GM19395 (cell line): ENCODE measurements around the gene RRAS2.
A peak's percentile ranks its signal among the peaks of the same experiment; 100 is the strongest.
"Not testable (repeated sequence)": the region's sequence is repeated elsewhere in the genome, so short reads cannot be mapped to it uniquely, and the experiment has no call there.

Experiments used
- ATAC-seq: cut with Tn5 transposase; IDR thresholded peaks from one replicate; pipeline ENCODE4 v1.9.1; 2021; ENCODE audit warnings: mild to moderate bottlenecking, moderate library complexity; ENCODE audit not compliant: unreplicated experiment

Gene RRAS2

DNA sequence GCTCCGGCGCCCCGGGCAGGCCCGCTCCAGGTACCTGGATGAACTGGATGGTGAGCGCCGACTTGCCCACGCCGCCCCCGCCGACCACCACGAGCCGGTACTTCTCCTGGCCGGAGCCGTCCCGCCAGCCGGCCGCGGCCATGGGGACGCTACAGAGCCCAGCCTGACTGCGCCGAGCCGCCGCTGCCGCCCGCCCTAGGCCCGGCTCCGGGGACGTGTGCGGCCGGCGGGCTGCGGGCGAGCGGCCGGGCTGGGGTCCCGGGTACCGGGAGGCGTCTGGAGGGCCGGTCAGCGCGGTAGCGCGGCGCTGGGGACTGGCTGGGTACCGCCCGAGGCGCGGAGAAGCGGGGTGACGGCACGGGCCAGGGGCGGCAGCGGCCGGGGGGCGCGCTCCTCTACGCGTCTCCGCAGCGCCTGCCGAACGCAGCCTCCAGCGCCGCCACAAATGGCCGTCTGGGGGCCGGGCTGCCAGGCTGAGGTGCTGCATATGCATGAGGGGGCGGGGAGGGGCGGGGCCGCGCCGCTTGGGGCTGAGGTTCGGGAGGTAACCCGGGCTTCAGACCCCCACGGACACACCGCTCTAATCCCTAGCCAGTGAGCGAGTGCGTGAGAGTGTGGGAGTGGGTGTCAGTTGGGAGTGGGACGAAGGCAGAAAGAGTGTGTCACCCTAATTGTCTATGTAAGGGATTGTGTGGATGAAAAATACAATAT lies at the start of gene RRAS2:
Gene RRAS2, minus strand, starts transcription at position 455 of the 711 bp plus-strand sequence. Its CDS starts 313 bp downstream, at position 142.
- ATAC-seq: peak; percentile 87

GRCh38 chr11:14408612-14409011 lies 49.6 kb upstream of the RRAS2 start:
- ATAC-seq: no peak

DNA sequence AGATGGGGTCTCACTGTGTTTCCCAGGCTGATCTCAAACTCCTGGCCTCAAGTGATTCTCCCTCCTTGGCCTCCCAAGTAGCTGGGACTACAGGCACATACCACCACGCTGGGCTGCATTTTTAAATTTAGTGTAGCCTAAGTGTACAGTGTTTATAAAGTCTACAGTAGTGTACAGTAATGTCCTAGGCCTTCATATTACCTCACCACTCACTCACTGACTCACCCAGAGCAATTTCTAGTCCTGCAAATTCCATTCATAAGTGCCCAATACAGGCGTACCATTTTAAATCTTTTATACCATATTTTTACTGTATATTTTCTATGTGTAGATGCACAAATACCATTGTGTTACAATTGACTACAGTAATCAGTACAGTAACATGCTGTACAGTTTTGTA lies 47.1 kb upstream of the RRAS2 start:
- not testable (repeated sequence) for ATAC-seq

DNA sequence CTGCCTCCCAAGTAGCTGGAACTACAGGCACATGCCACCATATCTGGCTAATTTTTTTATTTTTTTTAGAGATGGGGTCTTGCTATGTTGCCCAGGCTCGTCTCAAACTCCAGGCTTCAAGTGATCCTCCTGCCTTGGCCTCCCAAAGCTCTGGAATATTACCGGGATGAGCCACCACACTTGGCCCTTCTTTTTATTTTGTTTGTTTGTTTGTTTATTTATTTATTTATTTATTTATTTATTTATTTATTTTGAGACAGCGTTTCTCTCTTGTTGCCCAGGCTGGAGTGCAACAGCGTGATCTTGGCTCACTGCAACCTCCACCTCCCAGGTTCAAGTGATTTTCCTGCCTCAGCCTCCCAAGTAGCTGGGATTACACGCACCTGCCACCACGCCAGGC lies 44.5 kb upstream of the RRAS2 start:
- not testable (repeated sequence) for ATAC-seq

- ATAC-seq: no peak
Measured at GRCh38 chr11:14399087-14399486, 40.1 kb upstream of the RRAS2 start.

DNA sequence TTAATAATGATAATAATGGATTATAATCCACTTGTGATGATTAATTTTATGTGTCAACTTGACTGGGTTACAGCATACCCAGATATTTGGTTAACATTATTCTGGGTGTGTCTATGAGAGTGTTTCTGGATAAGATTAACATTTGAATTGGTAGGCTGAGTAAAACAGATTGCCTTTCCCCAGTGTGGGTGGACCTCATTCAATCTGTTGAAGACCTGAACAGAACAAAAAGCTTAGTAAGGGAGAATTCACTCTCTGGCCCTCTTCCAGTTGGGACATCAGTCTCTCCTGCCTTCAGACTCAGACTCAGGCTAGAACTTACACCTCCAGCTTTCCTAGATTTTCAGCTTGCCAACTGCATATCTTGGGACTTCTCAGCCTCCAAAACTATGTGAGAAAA lies 37.3 kb upstream of the RRAS2 start:
- no peak for ATAC-seq

GRCh38 chr11:14393889-14394288 lies 34.9 kb upstream of the RRAS2 start:
- ATAC-seq: no peak

DNA sequence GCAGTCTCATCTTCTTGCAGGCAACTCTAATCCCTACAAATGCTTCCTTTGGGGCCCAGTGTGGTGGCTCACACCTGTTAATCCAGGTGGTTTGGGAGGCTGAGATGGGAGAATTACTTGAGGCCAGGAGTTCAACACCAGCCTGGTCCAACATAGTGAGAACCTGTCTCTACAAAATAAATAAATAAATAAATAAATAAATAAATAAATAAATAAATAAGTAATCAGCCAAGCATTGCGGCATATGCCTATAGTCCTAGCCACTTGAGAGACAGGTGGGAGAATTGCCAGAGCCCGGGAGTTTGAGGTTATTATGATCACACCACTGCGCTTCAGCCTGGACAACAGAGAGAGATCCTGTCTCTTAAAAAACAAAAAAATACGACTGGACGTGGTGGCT lies 34.1 kb upstream of the RRAS2 start:
- no peak for ATAC-seq

DNA sequence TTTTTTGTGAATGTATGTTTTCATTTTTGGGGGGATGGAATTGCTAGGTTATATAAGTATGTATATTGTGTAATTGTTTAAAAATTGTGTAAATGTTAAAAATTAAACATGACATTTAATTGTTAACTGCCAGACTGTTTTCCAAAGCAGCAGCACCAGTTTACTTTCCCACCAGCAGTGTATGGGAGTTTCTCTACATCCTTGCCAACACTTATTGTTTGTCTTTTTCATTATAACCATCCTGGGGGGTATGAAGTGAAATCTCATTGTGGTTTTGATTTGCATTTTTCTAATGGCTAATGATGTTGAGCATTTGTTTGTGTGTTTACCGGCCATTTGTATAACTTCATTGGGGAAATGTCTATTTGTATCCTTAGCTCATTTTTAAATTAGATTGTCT lies 31.7 kb upstream of the RRAS2 start:
- ATAC-seq: no peak

- no peak for ATAC-seq
Measured at GRCh38 chr11:14388352-14388751, 29.4 kb upstream of the RRAS2 start.

DNA sequence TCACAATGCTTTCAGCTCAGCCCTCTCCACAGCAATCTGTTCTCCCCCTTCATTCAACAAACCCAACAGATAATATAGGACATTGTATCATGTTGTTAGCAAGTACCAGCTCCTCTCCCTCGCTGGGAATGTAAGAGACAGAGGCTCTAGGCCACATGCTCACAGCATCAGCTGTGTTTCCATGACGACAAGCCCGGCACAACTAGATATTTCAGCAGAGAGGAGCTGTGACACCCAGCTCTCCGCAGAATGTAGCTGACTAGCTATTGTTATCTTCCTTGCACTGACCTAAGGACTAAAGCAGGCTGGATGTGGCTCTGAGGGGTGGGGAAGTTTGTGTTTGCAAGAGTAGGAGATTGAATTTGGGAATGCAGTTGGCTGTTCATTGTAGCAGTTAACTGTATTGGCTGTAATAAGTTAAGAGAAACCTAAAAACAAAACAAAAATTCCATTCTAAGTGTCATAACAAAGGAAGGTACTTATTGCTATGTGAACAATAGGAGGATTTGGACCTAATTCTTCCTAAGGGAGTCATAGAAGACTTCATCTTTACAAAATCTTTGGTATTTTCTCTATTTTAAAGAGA lies 28.0 kb upstream of the RRAS2 start:
- no peak for ATAC-seq

- ATAC-seq: no peak
Measured at GRCh38 chr11:14386081-14386480, 27.1 kb upstream of the RRAS2 start.

GRCh38 chr11:14384338-14384737 lies 25.4 kb upstream of the RRAS2 start:
- ATAC-seq: no peak

GRCh38 chr11:14381968-14382367 lies 23.0 kb upstream of the RRAS2 start:
- ATAC-seq: no peak

DNA sequence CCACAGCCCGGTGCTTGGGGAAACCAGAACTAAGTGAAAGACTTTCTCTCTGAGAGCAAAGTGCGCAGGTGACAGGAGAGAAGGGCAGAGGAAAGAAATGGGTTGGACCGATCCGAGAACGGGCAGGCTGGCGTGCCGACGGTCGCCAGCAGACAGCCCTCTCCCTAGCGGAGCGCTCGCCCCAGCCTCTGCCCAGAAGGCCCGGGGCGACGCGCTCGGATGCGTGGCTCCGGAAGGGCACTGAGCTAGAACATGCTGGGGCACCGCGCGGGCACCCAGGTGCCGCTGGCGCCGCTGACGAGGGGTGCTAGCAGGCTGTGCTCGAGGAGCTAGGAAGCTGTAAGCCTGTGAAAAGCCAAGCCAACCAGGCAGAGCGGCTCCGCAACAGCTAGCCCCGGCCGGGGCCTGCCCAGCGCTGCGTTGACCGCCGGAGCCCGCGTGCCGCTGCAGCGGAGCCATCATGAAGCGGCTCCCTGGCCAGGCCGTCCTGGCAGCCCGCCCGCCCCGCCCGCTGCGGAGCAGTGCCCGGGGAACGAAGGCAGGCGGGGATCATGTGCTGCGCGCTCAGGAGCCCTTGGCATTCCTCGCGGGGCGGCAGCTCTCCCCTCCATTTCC lies 22.1 kb upstream of the RRAS2 start:
- ATAC-seq: peak; percentile 78

DNA sequence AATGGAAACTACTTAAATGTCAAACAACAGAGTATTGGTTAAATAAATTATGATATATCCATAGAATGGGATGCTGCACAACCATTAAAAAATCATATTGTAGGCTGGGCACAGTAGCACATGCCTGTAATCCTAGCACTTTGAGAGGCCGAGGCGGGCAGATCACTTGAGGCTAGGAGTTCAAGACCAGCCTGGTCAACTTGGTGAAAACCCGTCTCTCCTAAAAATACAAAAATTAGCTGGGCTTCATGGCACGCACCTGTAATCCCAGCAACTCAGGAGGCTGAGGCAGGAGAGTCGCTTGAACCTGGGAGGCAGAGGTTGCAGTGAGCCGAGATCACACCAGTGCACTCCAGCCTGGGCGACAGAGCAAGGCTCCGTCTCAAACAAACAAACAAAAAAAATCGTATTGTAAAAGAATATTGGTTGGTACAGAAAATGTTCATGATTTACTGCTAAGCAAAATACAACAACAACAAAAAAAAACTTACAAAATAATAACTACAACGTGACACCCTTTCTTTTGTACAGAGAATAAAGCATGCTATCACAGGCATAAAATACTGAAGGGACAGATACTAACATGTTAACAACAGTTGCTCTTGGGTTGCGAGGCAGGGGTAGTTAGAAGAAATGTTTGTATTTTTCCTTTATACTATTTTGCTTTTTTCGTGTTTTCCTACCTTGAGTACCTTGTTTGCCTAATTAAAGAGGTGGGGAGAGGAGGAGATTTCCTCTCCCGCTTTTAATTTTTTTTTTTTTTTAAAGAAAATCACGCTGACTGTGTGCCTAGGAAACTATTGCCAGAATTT lies 21.3 kb upstream of the RRAS2 start:
- ATAC-seq: no peak

- ATAC-seq: no peak
Measured at GRCh38 chr11:14378171-14378570, 19.2 kb upstream of the RRAS2 start.

- no peak for ATAC-seq
Measured at GRCh38 chr11:14376920-14377319, 17.9 kb upstream of the RRAS2 start.

DNA sequence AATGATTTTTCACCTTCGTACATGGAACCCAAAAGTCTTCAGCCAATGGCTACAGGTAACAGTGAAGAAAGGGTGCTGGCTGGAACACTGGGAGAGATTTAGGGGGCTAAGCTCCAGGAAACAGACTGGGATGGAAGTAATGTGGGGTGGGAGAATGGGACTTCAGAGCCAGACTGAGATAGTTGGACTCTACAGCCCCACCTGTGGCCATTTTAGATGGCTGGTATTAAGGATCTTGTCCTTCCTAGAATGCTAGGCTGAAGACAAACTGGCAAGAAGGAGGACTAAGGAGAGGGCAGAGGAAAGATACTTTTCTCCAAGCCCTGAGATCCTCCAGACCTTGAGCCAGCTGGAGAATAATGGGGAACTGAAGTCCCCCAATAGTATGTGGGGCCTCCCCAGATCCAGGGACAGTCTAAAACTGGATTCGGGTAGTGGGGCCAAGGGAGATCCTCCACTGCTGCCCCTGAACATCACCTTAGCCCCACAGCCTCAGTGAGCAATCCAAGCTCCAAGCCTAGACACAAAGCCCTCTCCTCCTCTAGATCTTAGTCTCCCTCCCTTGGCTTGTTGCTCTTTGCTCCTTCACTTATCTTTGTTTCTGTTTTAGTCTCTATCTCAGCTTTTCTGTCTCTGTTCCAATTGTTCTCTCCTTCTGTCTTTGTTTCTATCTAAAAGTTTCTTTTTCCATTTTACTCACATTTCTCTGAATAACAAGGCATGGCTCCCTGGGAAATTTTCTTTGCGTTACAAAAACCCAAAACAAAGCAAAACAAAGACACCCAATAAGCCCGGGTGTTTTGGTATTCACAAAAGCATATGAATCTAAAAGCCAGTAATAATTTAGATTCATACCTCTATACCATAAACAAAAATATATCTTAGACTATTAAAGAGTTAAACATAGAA lies 16.2 kb upstream of the RRAS2 start:
- ATAC-seq: no peak

- ATAC-seq: no peak
Measured at GRCh38 chr11:14373941-14374646, 15.1 kb upstream of the RRAS2 start.
